ENCODE measurements around the gene PIEZO1. TPM values are rescaled to one million over a fixed set of nuclear protein-coding genes. Genes with fewer than 3 reads are reported as not detected.

The PIEZO1 gene
- total RNA-seq, 1 donor from 2014 or later: 5.5 TPM

GRCh38 chr16:88738151-88739084 is 46.6 kb downstream of the PIEZO1 start:
- no peaks in the 10 kb centered on the region for H3K36me3 Mint-ChIP-seq
- Histone ChIP-seq H3K9ac (no peak overlapping the region), H4K20me1 (ENCODE audit: low read depth) (no peaks in the 10 kb centered on the region), H2AFZ (replicated peaks) (no peak overlapping the region), H3K36me3 (no peaks in the 10 kb centered on the region), H3K9me3 (ENCODE audit: low read depth) (no peaks in the 10 kb centered on the region), H3F3A (ENCODE audit: low read depth) (no peaks in the 10 kb centered on the region), H3K27ac (no peak overlapping the region), H3K4me3 (no peak overlapping the region), H3K27me3 (no peaks in the 10 kb centered on the region), H3K79me2 (ENCODE audit: low read depth) (no peaks in the 10 kb centered on the region), H3K4me2 (no peak overlapping the region), H3K4me1 (no peaks in the 10 kb centered on the region)
- no peak for DNase-seq (ENCODE audit: low spot score)
- no peaks in the 10 kb centered on the region for H3K27me3 Mint-ChIP-seq (ENCODE audit: insufficient read depth, low read depth)
- H3K4me1 Mint-ChIP-seq: peaks cover 2% of the 10 kb centered on the region
- H3K9me3 Mint-ChIP-seq: no peaks in the 10 kb centered on the region
- no peak overlapping the region for H3K4me3 Mint-ChIP-seq
- TF ChIP-seq EZH2phosphoT487 (IDR thresholded peaks at IDR 0.05) (no peak), EZH2 (IDR thresholded peaks at IDR 0.05) (no peak), CTCF (IDR thresholded peaks at IDR 0.05) (no peak)
- H3K27ac Mint-ChIP-seq: no peak overlapping the region

- Histone ChIP-seq H3K4me3 (no peak overlapping the region), H3F3A (ENCODE audit: low read depth) (no peaks in the 10 kb centered on the region), H3K9me3 (ENCODE audit: low read depth) (no peaks in the 10 kb centered on the region), H3K9ac (no peak overlapping the region), H2AFZ (replicated peaks) (no peak overlapping the region), H3K79me2 (ENCODE audit: low read depth) (no peaks in the 10 kb centered on the region), H3K4me1 (no peaks in the 10 kb centered on the region), H3K4me2 (peak overlapping the region; percentile 63), H3K27ac (no peak overlapping the region), H4K20me1 (ENCODE audit: low read depth) (no peaks in the 10 kb centered on the region), H3K27me3 (no peaks in the 10 kb centered on the region), H3K36me3 (no peaks in the 10 kb centered on the region)
- TF ChIP-seq EZH2phosphoT487 (IDR thresholded peaks at IDR 0.05) (no peak), CTCF (IDR thresholded peaks at IDR 0.05) (peak; percentile 94), EZH2 (IDR thresholded peaks at IDR 0.05) (no peak)
- no peak overlapping the region for H3K4me3 Mint-ChIP-seq
- peak; percentile 81 for DNase-seq (ENCODE audit: low spot score)
- no peaks in the 10 kb centered on the region for H3K9me3 Mint-ChIP-seq
- peaks cover 2% of the 10 kb centered on the region for H3K4me1 Mint-ChIP-seq
- H3K36me3 Mint-ChIP-seq: no peaks in the 10 kb centered on the region
- H3K27ac Mint-ChIP-seq: no peak overlapping the region
- H3K27me3 Mint-ChIP-seq (ENCODE audit: insufficient read depth, low read depth): no peaks in the 10 kb centered on the region
These were observed 47.5 kb downstream of the PIEZO1 start for GRCh38 chr16:88737298-88738150.

GRCh38 chr16:88736496-88736895 is 48.5 kb downstream of the PIEZO1 start:
- Histone ChIP-seq H3F3A (ENCODE audit: low read depth) (no peaks in the 10 kb centered on the region), H3K79me2 (ENCODE audit: low read depth) (no peaks in the 10 kb centered on the region), H3K36me3 (no peaks in the 10 kb centered on the region), H3K4me3 (no peak overlapping the region), H4K20me1 (ENCODE audit: low read depth) (no peaks in the 10 kb centered on the region), H3K9ac (no peak overlapping the region), H3K27me3 (no peaks in the 10 kb centered on the region), H3K4me1 (no peaks in the 10 kb centered on the region), H2AFZ (replicated peaks) (no peak overlapping the region), H3K9me3 (ENCODE audit: low read depth) (no peaks in the 10 kb centered on the region), H3K27ac (no peak overlapping the region), H3K4me2 (no peak overlapping the region)
- peaks cover 2% of the 10 kb centered on the region for H3K4me1 Mint-ChIP-seq
- H3K36me3 Mint-ChIP-seq: no peaks in the 10 kb centered on the region
- TF ChIP-seq CTCF (IDR thresholded peaks at IDR 0.05) (no peak), EZH2 (IDR thresholded peaks at IDR 0.05) (no peak), EZH2phosphoT487 (IDR thresholded peaks at IDR 0.05) (no peak)
- no peaks in the 10 kb centered on the region for H3K27me3 Mint-ChIP-seq (ENCODE audit: insufficient read depth, low read depth)
- no peaks in the 10 kb centered on the region for H3K9me3 Mint-ChIP-seq
- H3K4me3 Mint-ChIP-seq: no peak overlapping the region
- no peak overlapping the region for H3K27ac Mint-ChIP-seq
- DNase-seq (ENCODE audit: low spot score): no peak
